T-helper 17 cell (primary cell): Measurements from ENCODE around the gene DDR2. TPM values are rescaled to one million over a fixed set of nuclear protein-coding genes. Genes with fewer than 3 reads are reported as not detected.
"Not testable (repeated sequence)": the region's sequence is repeated elsewhere in the genome, so short reads cannot be mapped to it uniquely, and the experiment has no call there.

Experiments used
- ATAC-seq: fragments of 150-1000 bp; cut with Tn5 transposase; 2 replicates; pipeline ENCODE4 v1.10.0; 2021; ENCODE audit warnings: mild to moderate bottlenecking, moderate library complexity
- DNase-seq, 3 donors: peaks; one replicate each; pipeline versions ENCODE4 v3.0.0 to v3.0.0-alpha.2; 2020 to 2021
- H3K9me3 ChIP-seq: one replicate; pipeline ENCODE4 v1.7.0; 2013; ENCODE audit warnings: low read length, mild to moderate bottlenecking; ENCODE audit not compliant: control insufficient read depth, poor library complexity, severe bottlenecking
- H3K27ac Mint-ChIP-seq: one replicate; pipeline ENCODE4 v1.8.0; 2022; ENCODE audit warnings: mild to moderate bottlenecking, moderate library complexity, mixed read lengths
- H3K27me3 Mint-ChIP-seq: one replicate; pipeline ENCODE4 v1.8.0; 2022; ENCODE audit warnings: mixed read lengths
- H3K36me3 Mint-ChIP-seq: one replicate; pipeline ENCODE4 v1.8.0; 2022; ENCODE audit warnings: low read depth, mixed read lengths
- H3K4me1 Mint-ChIP-seq: one replicate; pipeline ENCODE4 v1.8.0; 2022; ENCODE audit warnings: mild to moderate bottlenecking, mixed read lengths
- H3K4me3 Mint-ChIP-seq: one replicate; pipeline ENCODE4 v1.8.0; 2022; ENCODE audit warnings: mild to moderate bottlenecking, moderate library complexity, mixed read lengths
- total RNA-seq, 4 donors: library from RNA in 2 of 4; stranded (reverse) in 2 of 4; gene quantifications; one replicate each; pipeline ENCODE4 v1.2.3 and lab custom pipeline; 2022 to 2026

Gene DDR2
- total RNA-seq, 2 donors from 2014 or later: 0.22 to 0.26 TPM

GRCh38 chr1:162716552-162716951 is 84.3 kb downstream of the DDR2 start:
- H3K9me3 ChIP-seq: no peaks in the 10 kb centered on the region
- Mint-ChIP-seq H3K27me3 (peaks cover 43% of the 10 kb centered on the region), H3K4me1 (peaks cover 2% of the 10 kb centered on the region), H3K36me3 (no peaks in the 10 kb centered on the region), H3K27ac (no peak overlapping the region), H3K4me3 (no peak overlapping the region)
- DNase-seq (no peak), ATAC-seq (no peak)

DNA sequence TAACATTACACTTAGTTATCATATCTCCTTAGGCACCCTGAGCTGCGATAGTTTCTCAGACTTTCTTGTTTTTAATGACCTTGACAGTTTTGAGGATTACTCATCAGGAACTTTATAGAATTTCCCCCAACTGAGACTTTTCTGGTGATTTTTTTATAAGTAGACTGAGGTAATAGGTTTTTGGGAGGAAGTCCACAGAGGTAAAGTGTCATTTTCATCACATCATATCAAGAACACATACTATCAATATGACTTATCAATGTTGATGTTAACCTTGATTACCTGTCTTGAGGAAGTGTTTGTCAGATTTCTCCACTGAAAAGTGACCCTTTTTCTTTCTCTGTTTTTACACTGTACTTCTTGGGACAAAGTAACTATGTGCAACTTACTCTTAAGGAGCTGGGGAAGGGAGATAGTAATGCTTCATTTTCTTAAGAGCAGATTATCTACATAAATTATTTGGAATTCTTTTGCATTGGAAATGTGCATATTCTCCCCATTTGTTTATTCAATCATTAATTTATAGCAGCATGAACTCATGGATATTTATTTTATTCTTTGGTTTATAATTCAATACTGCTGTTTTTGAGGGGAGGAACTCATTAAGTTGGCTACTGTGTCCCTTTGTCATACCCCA is 85.4 kb downstream of the DDR2 start:
- no peak for DNase-seq
- H3K4me1 Mint-ChIP-seq: peaks cover 2% of the 10 kb centered on the region
- no peaks in the 10 kb centered on the region for H3K36me3 Mint-ChIP-seq
- H3K4me3 Mint-ChIP-seq: no peak overlapping the region
- H3K9me3 ChIP-seq: no peaks in the 10 kb centered on the region
- no peak for ATAC-seq
- peaks cover 38% of the 10 kb centered on the region for H3K27me3 Mint-ChIP-seq
- H3K27ac Mint-ChIP-seq: no peak overlapping the region

- no peak overlapping the region for H3K27ac Mint-ChIP-seq
- H3K36me3 Mint-ChIP-seq: no peaks in the 10 kb centered on the region
- H3K4me3 Mint-ChIP-seq: no peak overlapping the region
These were observed 87.4 kb downstream of the DDR2 start for GRCh38 chr1:162719678-162720077.

DNA sequence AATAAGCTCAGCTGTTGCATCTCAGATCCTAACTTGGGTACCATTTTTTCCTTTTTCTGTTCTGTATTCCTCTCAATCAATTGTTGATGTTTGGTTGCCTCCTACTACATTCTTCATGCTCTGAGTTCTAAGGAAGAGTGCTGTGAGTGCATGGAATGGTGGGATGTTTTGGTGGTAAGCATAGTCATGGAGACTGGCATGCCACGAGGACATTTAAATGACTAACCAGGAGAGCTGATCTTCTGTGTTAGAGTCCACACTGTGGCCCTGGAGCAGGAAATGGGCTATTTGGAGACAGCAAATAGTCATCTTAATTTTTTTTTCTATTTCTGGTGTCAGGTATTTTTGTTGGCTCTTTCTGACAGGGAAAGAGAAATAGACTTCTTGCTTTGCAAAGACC is 88.7 kb downstream of the DDR2 start:
- no peak for ATAC-seq
- H3K9me3 ChIP-seq: no peaks in the 10 kb centered on the region
- Mint-ChIP-seq H3K4me3 (no peak overlapping the region), H3K27me3 (peaks cover 28% of the 10 kb centered on the region), H3K27ac (no peak overlapping the region), H3K36me3 (no peaks in the 10 kb centered on the region), H3K4me1 (peaks cover 2% of the 10 kb centered on the region)
- no peak for DNase-seq

More at GRCh38 chr1:162719678-162720077, 87.4 kb downstream of the DDR2 start:
- DNase-seq: no peak
- peaks cover 38% of the 10 kb centered on the region for H3K27me3 Mint-ChIP-seq
- H3K4me1 Mint-ChIP-seq: peaks cover 2% of the 10 kb centered on the region
- ATAC-seq: no peak
- no peaks in the 10 kb centered on the region for H3K9me3 ChIP-seq

DNA sequence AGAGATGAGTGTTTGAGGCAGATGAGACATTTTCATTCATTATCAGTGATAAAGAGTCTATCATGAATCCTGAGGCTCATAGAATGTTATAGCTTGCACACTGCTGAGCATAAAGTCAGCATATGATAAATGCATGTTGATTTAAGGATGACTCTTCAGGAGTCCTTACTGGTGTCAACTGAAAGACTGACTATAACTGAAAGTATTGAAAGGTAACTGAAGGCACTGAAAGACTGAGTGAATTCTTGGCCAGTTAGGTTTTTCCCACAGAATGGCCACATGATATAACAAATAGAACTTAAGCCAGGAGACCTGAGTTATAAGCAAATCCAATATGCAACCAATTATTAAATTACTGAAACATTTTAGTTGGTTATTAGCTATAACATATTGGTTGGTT is 89.2 kb downstream of the DDR2 start:
- Mint-ChIP-seq H3K27ac (no peak overlapping the region), H3K27me3 (peaks cover 23% of the 10 kb centered on the region), H3K4me1 (peaks cover 2% of the 10 kb centered on the region), H3K36me3 (no peaks in the 10 kb centered on the region), H3K4me3 (no peak overlapping the region)
- DNase-seq (no peak), ATAC-seq (no peak)
- no peaks in the 10 kb centered on the region for H3K9me3 ChIP-seq

DNA sequence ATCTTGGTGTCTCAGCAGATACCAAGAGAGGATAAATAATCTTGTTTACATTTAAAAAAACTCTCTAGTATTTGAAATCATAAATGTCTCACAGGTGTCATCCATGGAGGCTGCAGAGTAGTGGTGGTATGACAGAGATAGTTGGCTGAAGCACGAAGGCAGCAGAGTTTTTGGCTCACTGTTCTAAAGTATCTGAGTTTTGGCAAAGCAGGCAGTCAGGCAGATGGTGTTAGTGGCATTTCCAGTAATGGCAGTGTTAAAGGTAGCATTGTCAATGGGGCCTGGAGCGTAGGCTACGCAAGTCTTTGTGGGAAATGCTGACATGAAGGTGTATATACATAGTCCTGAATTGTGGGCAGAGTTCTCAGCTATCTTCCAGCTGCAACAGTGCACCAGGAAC is 89.8 kb downstream of the DDR2 start:
- Mint-ChIP-seq H3K4me1 (no peaks in the 10 kb centered on the region), H3K36me3 (no peaks in the 10 kb centered on the region), H3K27me3 (peaks cover 18% of the 10 kb centered on the region), H3K4me3 (no peak overlapping the region), H3K27ac (no peak overlapping the region)
- H3K9me3 ChIP-seq: no peaks in the 10 kb centered on the region
- ATAC-seq: no peak
- DNase-seq: no peak

DNA sequence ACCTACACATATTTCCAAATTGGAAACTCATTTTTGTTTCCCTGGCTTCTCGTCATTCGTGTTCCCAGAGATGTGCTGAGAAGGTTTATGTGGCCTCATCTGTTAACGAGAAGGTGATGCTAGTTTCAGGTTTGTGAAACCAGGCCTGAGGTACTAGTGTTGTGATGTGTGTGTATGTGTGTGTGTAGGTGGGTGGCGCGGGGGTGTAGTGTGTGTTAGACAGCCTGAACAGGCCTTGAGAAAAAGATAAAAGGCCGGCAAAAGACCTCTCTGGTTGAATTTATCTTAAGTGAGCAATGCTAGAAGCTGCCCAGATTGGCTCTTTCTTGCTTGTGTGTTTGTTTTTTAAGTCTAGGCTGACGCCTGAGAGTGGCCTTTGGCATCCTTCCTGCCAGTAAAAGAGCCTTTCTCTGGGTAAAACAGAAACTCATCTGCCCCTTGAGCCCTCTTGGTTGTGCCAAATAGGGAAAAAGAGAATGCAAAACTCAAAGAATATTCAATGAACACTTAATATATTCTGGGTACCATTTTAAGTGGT is 92.4 kb downstream of the DDR2 start:
- H3K36me3 Mint-ChIP-seq: no peaks in the 10 kb centered on the region
- ATAC-seq (no peak), DNase-seq (no peak)
- H3K27me3 Mint-ChIP-seq: peaks cover 4% of the 10 kb centered on the region
- no peaks in the 10 kb centered on the region for H3K9me3 ChIP-seq
- H3K4me3 Mint-ChIP-seq: no peak overlapping the region
- no peak overlapping the region for H3K27ac Mint-ChIP-seq
- peaks cover 2% of the 10 kb centered on the region for H3K4me1 Mint-ChIP-seq

DNA sequence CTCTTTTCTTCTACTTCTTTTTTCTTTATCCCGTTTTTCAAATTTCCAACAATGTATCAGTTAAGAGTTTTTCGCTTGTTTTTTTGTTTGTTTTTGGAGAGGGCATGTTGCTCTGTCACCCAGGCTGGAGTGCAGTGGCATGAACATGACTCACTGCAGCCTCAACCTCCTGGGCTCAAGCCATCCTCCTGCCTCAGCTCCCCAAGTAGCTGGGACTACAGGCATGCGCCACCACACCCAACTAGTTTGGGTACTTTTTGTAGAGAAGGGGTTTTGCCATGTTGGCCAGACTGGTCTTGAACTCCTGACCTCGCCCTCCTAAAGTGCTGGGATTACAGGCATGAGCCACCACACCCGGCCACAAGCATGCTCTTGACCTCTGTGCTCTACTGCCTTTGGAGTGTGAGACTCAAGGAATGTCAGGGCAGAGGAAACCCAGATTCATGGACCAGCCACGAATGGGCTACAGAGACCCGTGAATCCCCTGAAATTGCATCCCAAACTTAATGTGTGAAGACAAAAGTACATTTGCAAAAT is 93.1 kb downstream of the DDR2 start:
- ATAC-seq (no peak), DNase-seq (no peak)
- peaks cover 4% of the 10 kb centered on the region for H3K27me3 Mint-ChIP-seq
- no peak overlapping the region for H3K4me3 Mint-ChIP-seq
- no peak overlapping the region for H3K27ac Mint-ChIP-seq
- no peaks in the 10 kb centered on the region for H3K9me3 ChIP-seq
- peaks cover 2% of the 10 kb centered on the region for H3K4me1 Mint-ChIP-seq
- no peaks in the 10 kb centered on the region for H3K36me3 Mint-ChIP-seq

DNA sequence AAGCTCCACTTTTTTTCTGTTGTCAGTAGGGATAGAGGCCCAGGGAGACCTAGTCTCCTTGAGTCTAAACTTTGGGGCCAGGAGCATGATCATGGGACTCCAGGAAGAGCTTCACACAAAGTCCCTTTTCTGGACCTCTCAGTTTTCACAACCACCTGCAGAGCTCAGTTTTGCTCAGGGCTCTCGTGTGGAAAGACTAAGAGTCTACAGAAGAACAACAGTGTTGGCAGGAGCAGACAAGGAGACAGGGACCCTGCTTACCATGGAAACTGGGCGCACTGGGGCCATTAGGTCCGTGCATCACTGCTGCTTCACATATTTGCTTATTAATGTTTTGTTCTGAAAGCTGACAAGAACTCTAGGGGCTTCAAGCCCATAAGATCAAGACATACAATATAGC is 94.3 kb downstream of the DDR2 start:
- Mint-ChIP-seq H3K27ac (no peak overlapping the region), H3K4me1 (peaks cover 2% of the 10 kb centered on the region), H3K4me3 (no peak overlapping the region), H3K27me3 (peaks cover 8% of the 10 kb centered on the region), H3K36me3 (no peaks in the 10 kb centered on the region)
- ATAC-seq: no peak
- no peaks in the 10 kb centered on the region for H3K9me3 ChIP-seq
- DNase-seq: no peak

DNA sequence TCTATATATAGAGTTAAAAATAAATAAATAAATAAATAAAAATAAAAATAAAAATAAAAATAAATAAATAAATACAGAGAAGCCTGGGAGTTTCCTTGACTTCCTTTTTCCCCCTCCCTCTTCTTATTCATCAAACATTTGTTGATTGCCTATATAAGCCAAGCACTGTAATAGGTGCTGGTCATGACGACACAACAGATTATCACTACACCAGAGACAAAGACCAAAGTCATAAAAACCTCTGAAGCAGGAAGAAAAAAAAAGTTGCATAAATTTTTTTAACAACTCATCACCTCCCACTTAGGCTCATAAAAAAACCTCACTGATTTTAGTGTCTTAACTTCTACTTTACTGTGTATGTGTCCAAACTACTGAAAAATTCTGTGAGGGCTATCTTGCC is 95.2 kb downstream of the DDR2 start:
- not testable (repeated sequence) for H3K36me3 Mint-ChIP-seq, H3K27ac Mint-ChIP-seq, H3K4me3 Mint-ChIP-seq, ATAC-seq, DNase-seq, H3K27me3 Mint-ChIP-seq, H3K4me1 Mint-ChIP-seq, H3K9me3 ChIP-seq

DNA sequence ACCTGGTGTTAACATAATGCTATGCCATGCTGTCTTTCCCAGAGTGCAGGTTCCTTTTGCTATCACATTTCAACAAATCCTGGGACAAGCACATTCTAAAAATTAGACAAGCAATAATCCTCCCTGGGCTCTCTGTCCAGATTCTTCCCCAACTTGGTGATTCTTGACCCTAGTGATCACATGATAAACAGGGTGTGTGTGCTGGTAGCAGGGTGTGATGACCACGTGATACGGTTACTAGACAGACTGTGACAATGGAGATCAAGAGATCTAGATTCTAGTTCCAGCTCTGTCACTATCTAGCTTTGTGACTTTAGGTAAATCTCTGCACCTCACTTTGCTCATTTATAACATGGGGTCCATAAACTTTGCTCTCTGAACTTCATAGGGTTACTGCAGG is 96.3 kb downstream of the DDR2 start:
- Mint-ChIP-seq H3K4me3 (no peak overlapping the region), H3K27me3 (peaks cover 14% of the 10 kb centered on the region), H3K4me1 (peaks cover 2% of the 10 kb centered on the region), H3K27ac (no peak overlapping the region), H3K36me3 (no peaks in the 10 kb centered on the region)
- ATAC-seq (no peak), DNase-seq (no peak)
- no peaks in the 10 kb centered on the region for H3K9me3 ChIP-seq

DNA sequence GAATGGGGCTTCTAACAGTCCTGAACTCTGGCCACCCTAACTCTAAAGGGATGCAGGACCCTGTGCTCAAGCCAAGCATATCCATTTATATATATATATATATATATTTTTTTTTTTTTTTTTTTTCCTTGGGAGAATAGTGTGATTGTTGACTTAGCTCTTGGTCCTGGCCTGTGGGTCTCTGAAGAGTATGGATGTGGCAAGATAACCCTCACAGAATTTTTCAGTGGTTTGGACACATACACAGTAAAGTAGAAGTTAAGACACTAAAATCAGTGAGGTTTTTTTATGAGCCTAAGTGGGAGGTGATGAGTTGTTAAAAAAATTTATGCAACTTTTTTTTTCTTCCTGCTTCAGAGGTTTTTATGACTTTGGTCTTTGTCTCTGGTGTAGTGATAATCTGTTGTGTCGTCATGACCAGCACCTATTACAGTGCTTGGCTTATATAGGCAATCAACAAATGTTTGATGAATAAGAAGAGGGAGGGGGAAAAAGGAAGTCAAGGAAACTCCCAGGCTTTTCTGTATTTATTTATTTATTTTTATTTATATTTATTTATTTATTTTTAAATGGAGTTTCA is 97.0 kb downstream of the DDR2 start:
- not testable (repeated sequence) for H3K36me3 Mint-ChIP-seq, H3K4me3 Mint-ChIP-seq, H3K27ac Mint-ChIP-seq, H3K4me1 Mint-ChIP-seq, H3K9me3 ChIP-seq, DNase-seq, ATAC-seq
- H3K27me3 Mint-ChIP-seq: peaks cover 17% of the 10 kb centered on the region

DNA sequence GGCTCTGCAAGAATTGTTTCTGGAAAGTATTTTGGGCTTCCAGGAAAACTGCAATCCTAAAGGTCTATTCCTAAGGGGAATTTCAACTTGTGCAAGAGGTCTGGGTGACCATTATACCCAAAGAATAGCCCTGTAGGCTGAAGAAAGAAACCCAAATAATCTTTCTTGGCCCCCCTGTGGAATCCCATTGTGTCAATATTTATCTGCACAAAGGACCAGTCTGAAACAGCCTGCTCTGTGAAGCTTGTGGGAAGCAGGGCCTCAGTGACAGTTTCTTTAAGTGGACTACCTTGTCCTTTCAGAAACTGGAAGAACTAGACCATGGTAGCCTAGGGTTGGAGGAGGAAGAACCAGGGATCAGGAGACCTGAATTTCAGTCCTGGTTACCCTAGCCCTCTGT is 99.8 kb downstream of the DDR2 start:
- H3K4me1 Mint-ChIP-seq: peaks cover 2% of the 10 kb centered on the region
- ATAC-seq (no peak), DNase-seq (no peak)
- H3K4me3 Mint-ChIP-seq: no peak overlapping the region
- H3K27me3 Mint-ChIP-seq: peaks cover 34% of the 10 kb centered on the region
- H3K9me3 ChIP-seq: no peaks in the 10 kb centered on the region
- H3K36me3 Mint-ChIP-seq: peaks cover 2% of the 10 kb centered on the region
- H3K27ac Mint-ChIP-seq: no peak overlapping the region
